ENCODE data around the gene ZFP90.
"Not testable (repeated sequence)": the region's sequence is repeated elsewhere in the genome, so short reads cannot be mapped to it uniquely, and the experiment has no call there.

The ZFP90 gene

DNA sequence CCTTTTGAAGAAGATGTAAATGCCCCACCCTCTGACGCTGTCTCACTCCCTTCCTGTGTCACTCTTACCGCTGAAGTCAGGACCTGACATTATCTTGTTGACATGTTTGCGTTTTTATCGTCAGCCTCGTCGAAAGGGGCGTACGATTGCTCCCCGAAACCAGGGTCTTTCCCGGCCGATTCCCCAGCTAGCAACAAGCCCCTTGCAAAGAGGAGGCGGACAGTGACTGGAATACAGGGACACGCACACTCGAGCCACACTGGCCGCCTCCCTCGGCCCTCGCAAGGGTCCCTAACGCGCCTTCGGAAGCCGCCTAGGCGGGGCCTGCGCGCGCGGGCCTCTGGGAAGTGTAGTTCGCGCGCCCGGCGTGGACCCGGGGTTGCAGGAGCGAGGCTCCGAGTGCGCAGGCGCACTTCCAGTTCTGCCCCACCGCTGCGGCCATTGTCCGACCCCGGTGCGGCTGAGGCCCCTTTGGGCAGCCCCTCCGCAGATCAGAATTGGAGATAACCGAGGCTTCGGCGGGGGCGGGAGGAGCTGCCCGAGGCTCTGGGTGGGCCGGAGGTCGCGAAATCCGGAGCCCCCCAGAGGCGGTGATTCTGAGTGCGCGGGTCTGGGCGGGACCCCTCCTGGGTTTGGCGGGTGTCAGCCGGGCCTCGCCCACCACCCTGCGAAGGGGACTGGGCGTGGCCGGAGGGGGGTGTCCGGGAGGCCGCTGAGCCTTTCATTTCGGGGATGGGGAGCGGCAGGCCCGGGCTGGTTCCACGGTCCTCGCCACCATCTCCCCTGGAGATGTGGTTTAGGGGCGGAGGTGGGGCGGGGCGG is at the start of gene ZFP90:
Gene ZFP90 (plus strand): TSS at position 412 of the 822 bp plus-strand sequence. CDS start 502 bp downstream, outside the sequence.
- DNase-seq = peak; percentile 94

- DNase-seq = no peak
Measured at GRCh38 chr16:68490358-68490757, 48.7 kb upstream of the ZFP90 start.

DNA sequence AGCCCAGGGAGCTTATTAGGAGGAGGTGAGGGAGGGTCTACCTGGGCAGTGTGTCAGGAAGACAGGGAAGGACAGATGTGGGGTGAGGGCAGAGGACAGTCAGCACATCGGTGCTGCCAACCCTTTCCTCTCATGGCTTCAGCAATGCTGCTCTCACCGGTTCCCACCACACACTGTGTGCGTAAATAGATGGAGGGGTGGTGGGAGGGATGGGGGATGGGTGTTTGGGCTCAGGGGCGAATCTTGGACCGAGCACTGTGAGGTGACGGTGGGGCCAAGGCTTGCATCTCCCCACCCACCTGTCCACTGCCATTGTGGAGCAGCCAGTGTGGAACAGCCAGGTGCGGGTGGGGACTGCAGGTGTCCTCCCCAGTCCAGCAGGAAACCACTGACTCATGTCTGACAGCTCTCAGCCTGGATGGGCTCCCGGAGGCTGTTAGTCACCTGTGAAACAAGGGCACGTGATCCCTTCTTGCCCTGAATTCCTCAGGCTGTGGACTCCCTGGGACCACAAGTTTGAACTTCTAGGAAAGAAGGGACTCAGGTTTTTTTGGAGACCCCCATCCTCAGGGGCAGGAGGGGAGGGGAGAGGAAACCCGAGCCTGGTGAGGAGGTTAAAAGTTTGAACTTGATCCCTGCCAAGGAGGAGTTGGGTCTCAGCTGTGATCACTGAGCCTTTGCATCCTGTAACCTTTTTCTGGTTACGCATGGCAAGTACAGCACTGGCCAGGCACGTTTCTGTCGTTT is 48.1 kb upstream of the ZFP90 start:
- DNase-seq = no peak

- no peak for DNase-seq
Measured at GRCh38 chr16:68491576-68491950, 47.5 kb upstream of the ZFP90 start.

GRCh38 chr16:68492151-68492542 is 46.9 kb upstream of the ZFP90 start:
- DNase-seq = no peak

DNA sequence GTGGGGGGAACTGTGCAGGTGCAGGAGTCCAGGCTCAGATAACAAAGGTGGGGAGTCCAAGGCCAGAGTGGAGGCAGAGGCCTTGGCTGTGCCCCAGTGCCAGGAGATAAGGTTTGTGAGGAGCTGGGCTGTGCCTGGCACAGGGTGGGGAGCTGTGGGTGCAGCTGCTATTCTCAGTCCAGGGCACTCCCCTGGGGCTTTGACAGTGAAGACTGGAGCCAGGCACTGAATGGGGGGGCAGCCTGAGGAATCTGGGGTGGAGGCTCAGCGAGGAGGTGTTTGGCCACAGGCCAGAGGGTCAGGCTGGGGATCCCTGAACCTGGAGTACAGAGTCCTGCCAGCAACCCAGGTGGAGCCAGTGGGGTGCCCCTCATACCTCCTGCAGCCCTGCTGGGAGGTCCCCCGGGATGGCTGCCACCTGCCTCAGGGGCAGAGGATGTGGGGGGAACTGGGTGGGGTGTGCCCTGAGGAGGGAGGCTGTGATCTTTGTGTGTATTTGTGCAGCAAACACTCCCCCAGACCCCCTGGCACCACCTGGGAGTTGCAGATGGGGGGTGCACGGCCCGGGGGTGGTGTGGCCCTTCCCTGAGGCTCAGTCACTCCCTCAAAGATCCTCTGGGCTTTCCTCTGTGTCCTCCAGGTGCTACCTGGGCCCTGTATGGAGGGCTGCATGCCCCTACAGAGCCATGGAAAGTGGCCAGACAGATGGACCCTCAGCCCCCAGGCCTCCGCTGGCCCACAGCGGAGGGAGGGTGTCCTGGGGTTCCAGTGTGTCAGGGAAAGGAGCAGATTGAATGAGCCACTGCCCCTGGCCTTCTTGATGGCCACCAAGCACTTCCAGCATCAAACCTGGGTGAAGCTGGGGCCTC is 46.3 kb upstream of the ZFP90 start:
- no peak for DNase-seq

GRCh38 chr16:68493412-68494070 is 45.5 kb upstream of the ZFP90 start:
- DNase-seq = no peak

GRCh38 chr16:68494261-68494660 is 44.8 kb upstream of the ZFP90 start:
- DNase-seq = not testable (repeated sequence)

DNA sequence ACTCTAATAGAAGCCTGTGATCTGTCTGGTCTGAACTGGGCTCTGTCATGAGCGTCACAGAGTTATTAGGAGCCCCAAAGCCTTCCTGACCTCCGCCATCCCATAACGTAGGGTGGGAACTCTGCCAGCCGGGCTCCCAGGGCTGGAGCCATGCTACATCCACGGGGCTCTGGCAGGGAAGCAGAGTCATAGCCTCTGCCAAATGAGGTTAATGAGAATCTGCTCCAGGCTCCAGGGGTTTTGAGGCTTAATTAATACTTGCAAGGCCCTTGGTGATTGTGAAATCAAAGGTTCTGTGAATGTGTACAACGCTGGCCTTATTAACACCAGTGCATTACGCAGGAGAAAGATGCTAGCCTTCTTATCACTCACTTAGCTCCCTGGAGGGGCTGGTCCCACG is 42.4 kb upstream of the ZFP90 start:
- DNase-seq = no peak

GRCh38 chr16:68499006-68499405 is 40.1 kb upstream of the ZFP90 start:
- no peak for DNase-seq

DNA sequence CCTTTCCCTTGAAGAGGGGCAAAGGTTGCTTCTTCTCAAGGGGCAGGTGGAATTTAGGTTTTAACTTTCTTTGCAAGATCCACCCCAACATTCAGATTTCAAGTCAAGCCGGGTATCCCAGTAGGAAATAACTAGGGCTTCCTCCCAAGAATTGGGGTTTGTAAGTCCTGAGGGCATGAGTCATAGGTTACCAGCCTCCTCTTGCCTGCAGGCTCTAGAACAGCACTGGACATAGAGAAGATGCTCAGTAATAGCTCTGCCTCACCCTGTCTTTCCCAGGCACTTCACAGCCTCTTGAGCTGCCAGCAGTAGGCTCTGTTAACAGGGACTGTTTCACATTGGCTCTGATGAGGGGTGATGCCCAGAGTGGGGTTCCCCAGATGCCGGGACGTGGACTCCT is 35.8 kb upstream of the ZFP90 start:
- no peak for DNase-seq

DNA sequence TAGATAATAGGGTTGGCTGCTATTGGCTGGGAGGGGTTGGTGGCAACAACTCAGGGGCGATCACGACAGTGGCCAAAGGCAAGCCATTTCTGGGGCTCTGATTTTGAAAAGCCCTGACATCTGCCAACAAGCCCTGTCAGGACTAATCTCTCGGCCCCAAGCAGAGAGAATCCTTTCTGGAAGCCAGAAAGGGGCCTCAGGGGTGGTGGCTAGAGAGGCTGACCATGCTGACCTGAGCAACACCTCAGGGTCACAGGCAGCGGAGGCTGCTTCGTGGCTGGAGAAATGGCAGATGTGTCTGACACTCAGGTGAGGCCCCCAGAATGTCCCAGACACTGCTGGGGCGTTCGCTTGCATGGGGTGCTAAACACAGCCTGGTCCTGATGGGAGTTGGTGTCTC is 35.0 kb upstream of the ZFP90 start:
- DNase-seq = no peak

- no peak for DNase-seq
Measured at GRCh38 chr16:68506331-68507053, 32.6 kb upstream of the ZFP90 start.

DNA sequence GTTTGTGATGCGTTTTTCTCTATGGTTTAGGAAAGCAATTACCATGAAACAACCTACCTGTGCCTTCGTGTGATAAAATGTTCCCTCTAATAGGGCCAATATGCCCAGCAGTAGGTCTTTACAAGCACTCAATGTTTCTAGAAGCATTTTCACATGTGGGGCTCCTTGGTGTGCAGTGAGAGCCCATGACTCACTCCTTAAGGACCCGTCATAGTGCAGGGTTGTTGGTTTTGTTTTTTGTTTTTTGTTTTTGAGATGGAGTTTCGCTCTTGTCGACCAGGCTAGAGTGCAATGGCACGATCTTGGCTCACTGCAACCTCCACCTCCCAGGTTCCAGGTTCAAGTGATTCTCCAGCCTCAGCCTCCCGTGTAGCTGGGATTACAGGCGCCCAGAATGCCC is 31.1 kb upstream of the ZFP90 start:
- no peak for DNase-seq

- DNase-seq = no peak
Measured at GRCh38 chr16:68508641-68509240, 30.4 kb upstream of the ZFP90 start.

- no peak for DNase-seq
Measured at GRCh38 chr16:68509381-68509780, 29.7 kb upstream of the ZFP90 start.

- no peak for DNase-seq
Measured at GRCh38 chr16:68510775-68511174, 28.3 kb upstream of the ZFP90 start.

DNA sequence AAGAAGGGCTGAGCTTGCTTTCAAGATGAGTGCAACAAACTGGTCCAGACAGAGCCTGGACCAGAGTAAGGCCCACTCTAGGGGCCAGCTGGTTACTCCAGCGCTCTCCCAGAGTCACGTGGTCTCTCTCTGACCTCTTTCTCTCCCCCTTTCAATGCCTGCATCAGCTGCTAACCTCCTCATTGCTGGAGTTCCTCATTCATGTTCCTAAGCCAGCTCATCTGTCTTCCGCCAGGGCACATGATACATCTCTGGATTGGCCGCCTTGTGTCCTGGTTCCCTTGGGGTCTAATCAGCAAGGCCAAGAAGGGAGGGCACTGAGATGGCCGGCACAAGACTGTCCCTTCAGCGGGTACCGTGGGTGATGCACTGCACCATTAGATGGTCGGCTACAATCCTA is 26.9 kb upstream of the ZFP90 start:
- DNase-seq = no peak

DNA sequence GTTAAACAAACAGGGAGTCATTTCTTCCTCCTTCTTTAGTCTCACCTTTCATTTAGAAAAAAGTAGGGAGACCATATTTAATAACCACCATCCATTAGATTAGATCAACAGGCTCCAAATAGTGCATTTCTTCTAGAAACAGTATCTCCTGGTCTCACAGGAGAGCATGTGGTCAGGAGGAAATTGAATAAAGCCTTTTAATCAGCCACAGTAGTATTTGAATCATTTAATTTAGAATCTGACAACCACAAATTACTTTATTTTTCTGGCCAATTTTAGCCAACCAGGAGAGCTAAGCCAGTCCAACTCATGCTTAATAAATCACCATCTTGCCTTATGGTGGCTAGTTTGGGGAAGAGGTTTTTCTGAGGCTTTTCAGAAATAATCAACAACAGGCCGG is 26.3 kb upstream of the ZFP90 start:
- no peak for DNase-seq

DNA sequence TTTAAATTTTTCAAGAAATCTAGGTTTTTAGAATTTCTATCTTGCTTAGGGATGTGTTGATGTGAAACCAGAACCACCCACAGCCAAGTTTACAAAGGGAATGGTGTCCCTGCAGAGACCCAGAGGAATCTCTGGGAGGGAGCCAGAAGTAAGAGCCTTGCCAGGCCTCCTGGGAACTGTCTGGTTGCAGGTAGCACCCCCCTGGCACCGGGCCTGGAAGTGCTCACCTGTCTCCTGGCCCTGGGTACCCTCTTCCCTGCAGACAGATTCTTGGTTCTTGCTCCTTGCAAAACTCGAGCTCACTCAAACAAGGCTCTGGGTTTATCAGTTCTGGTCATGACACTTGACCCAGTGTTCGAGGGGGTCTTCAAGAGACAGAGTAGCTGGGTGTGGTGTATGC is 24.6 kb upstream of the ZFP90 start:
- no peak for DNase-seq

GRCh38 chr16:68517606-68518166 is 21.4 kb upstream of the ZFP90 start:
- DNase-seq = no peak

Measured in right hindlimb (tissue), 1 donor.